GM18861 (cell line): ENCODE data around the gene TNIK.
"Not testable (repeated sequence)": the region's sequence is repeated elsewhere in the genome, so short reads cannot be mapped to it uniquely, and the experiment has no call there.

ENCODE experiments used
- ATAC-seq: cut with Tn5 transposase; IDR thresholded peaks from one replicate; pipeline ENCODE4 v1.9.1; 2021; ENCODE audit not compliant: unreplicated experiment

TNIK gene

GRCh38 chr3:171366738-171367137 lies 93.5 kb downstream of the TNIK start:
- not testable (repeated sequence) for ATAC-seq

DNA sequence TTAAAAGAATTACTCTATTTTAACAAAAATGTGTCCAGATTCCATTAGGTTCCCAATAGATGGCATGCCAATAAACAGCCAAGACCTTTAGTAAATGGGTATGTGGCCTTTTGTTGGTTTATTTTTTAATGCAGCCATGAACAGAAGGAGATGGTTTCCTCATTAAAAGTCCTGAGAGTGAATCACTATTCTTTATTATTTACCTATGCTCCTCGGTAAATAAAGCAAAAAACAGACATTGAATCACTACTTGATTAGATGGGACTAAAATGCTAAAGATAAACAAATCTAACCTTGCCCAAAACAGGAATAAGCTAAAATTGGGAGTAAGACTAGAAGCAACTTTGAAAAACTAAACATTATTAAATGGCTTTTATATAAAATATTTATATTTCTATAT lies 94.2 kb downstream of the TNIK start:
- no peak for ATAC-seq

- ATAC-seq = no peak
Observed at GRCh38 chr3:171365489-171365888, 94.7 kb downstream of the TNIK start.

DNA sequence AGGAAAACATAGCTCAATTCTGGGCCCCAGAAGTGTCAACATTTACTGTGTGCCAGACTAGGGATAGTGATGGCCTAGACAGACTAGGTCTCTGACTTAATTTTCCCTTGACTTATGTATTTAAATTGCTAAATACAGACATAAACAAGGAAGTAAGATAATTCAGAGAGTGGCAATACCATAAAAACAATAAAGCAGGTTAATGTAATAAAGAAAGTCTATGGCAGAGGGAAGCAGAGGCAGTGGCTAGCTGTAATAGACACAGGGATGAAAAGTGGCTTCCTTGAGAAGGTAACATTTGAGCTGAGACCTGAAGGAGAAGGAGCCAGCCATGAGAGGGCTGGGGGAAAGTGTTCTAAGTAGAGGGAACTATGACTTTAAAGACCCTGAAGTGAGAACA lies 95.7 kb downstream of the TNIK start:
- ATAC-seq = no peak

GRCh38 chr3:171363202-171363601 lies 97.0 kb downstream of the TNIK start:
- ATAC-seq = no peak

DNA sequence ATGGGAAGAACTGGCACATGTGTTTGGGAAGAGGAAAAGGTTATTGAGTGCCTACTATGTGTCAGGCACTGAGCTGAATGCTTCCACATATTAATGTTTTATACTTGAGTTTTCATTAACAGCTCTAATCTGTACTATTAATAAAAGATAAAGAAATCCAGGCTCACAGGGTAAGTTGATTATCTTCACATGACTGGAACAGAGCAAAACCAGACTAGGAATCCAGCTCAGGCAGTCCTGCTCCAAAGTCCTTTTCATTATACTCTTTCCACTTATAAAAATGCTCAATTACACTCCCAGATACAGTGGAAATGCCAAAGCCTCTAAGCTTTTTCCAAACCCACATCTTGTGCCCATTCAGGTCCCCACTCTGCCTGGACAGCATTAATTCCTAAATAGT lies 97.6 kb downstream of the TNIK start:
- no peak for ATAC-seq

DNA sequence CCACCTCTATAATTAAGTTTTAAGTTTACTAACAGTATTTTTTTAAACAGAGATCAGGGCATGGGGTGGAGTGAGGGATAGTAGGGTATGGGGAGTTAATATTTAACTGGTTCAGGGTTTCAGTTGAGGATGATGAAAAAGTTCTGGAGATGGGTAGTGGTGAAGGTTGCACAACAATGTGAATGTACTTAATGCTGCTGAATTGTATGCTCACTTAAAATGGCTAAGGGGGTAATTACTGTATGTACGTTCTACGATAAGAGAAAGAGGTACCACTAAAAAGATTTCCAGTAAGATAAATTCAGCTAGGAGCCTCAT lies 101.4 kb downstream of the TNIK start:
- no peak for ATAC-seq

- no peak for ATAC-seq
Observed at GRCh38 chr3:171358181-171358880, 101.9 kb downstream of the TNIK start.

- ATAC-seq = no peak
Observed at GRCh38 chr3:171357721-171358120, 102.5 kb downstream of the TNIK start.

GRCh38 chr3:171356251-171356650 lies 104.0 kb downstream of the TNIK start:
- no peak for ATAC-seq

DNA sequence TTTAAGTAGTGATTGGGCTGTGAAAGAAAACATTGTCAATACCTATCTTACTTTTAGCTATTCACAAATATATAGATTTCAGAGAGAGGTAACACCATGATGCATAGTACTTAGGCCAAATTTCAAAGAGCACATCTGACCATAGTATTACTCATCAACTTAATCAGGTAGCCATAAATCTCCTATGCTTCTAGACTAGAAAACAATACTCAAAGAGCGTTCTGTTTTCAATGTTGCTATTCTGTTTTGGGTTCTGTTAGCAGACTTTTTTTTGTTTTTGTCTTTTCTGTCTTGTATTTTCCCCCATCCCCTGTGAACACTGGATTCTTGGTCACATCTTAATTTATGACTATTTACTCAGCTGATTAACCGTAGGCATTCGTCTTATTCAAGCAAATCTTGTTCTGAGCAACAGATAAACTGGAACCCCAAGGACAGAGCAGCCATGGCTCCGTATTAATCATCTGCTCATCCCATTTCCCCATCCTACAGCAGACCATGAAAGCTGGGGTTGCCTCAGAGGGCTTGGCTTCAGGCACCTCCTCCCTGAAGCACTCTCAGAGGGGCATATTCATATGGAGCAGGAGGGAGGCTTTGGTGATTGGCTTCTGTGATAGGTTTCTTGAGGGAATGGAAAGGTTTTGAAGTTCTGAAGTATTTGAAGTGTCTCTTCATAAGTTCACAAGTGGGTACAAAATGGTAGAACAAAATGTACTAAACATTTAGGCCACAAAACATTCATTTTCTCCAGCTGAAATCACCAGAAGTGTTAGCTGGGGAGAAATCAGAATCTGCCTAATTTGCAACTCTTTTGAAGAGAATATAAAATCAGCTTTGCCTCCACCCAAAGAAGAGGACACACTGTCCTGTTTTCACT lies 105.3 kb downstream of the TNIK start:
- ATAC-seq = no peak

DNA sequence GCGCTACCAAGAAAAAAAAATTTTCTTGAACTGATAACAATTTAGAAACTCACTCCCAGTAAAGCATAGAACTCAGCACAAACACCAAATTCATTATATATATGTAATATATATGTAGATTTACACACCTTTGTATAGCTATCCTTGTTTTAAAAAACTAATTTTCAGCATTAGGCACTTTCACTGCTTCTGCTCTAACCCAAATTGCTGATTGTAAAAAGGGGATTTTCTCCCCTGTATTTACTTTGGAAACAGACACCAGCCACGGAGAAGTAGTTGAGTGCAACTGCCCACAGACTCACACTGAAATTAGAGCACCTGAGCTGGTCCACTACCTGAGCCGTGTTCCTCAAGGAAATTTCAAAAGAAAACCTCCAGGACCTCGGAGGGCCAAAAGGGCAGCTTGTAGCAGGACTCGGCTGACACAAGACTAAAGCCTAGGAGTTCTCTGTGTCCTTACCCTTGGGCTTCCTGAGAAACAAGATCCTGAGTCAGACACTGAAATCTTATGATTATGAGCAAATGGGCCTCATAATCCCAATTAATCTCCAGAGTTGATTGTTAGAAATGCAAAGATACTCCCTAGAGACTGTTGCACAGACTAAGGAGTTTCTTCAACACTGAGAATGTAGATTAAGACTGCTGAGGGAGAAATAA lies 106.0 kb downstream of the TNIK start:
- ATAC-seq = no peak

DNA sequence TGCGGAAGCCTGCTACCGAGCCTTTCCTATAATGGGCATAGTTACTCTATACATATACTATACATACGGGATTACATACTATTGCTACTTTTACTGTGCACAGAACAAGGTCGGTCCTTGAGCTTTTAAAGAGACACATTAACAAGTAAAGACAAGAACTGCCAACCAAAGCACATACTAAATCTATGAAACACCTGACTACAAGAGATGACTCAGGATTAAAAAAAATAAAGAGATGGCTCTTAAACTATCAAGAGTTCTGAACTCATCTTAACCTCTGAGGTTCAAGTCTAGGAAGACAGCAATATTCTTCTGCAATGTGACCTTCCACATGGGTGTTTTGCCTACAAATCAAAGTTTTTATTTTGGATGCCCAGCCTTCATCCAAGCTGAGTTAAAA lies 106.8 kb downstream of the TNIK start:
- no peak for ATAC-seq

DNA sequence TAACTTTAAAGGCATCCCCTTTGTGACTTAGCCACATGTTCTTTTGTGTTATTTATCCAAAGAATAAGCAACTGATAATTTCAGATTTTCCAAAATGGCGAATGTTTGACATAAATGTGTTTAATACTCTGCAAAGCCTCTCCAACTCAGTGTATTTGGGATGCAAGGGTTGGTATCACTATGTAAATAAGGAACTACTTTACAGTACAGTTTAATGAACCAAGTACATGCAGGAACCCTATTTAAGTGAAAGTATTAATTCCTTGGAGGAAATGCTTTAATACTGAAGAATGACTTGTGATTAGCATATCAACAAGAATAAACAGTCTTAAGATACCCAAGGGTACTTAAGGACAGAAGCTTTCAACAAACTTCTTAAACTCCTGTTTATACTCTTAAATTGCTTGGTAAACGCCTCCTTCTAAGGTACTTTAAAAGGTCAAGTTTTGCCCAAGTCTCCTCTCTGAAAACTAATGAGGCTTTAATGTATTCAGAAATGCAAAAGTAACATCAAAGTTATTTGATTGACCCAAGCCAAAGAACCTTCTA lies 107.7 kb downstream of the TNIK start:
- no peak for ATAC-seq

DNA sequence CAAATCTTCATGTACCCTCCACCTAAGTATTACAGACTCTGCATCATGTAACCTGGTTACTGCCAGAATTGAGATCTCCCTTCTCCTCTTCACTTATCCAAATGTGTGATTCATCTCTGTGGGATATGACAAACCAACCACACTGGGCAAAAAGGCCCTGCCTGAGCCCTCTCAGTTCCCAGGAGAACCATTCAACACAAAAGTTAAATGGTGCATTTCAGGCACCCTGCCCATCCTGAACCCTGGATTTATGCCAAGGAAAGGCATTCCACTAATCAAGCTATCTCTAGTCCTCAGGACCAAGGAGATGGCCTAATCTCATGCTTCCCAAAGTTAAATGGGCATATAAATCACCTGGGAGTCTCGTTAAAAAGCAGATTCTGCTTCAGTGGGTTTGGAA lies 108.5 kb downstream of the TNIK start:
- ATAC-seq = no peak

DNA sequence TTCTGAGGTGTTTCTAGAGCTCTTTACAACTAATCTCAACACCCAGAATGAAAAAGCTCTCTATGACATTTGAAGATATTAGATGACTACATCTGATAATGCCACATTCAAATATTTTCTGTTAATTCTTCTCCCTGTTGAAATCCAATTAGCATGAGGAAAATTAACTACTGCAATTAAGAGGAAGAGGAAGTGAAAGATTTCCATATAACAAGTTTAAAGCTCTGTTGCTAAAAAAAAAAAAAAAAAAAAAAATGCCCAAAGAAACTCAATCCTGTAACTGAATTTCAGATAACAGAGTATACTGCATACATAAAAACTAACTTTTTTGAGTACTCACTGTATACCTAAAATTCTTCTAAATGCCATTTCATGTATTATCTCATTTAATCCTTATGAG lies 109.8 kb downstream of the TNIK start:
- ATAC-seq = no peak

GRCh38 chr3:171349392-171349791 lies 110.8 kb downstream of the TNIK start:
- ATAC-seq = no peak

- peak; percentile 8 for ATAC-seq
Observed at GRCh38 chr3:171348121-171348520, 112.1 kb downstream of the TNIK start.

DNA sequence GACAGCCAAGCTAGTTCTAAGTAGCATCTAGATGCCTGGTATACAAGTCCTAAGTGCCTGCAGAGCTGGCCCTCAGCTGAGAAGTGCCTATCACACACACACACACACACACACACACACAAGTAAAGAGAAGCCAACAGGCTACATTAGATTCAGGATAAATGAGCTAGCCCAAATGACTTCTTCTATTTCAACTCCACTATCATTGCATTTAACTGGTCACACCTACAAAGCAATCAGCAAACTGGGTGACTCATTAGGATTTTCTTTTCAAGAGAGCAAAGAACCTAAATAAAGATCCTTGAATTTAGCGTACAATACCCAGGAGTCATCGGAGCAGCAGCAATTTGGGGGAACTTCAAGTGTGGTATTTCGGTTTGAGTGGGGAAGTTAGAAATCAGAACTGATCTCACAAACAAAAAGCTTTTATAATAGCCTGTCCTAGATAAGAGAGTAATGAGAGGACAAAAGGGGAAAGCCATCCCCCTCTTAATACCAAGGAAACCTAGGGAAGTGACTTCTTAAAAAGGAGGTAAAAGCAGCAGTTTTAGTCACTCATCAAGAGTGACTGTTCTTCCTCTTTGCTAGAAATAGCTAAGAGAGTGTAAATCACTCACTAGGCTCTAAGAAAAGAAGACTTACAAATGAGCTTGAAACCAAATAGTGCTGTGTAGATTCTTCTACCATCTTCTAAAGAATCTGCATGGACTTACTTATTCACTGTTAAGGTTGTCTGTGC lies 112.7 kb downstream of the TNIK start:
- ATAC-seq = peak; percentile 76

DNA sequence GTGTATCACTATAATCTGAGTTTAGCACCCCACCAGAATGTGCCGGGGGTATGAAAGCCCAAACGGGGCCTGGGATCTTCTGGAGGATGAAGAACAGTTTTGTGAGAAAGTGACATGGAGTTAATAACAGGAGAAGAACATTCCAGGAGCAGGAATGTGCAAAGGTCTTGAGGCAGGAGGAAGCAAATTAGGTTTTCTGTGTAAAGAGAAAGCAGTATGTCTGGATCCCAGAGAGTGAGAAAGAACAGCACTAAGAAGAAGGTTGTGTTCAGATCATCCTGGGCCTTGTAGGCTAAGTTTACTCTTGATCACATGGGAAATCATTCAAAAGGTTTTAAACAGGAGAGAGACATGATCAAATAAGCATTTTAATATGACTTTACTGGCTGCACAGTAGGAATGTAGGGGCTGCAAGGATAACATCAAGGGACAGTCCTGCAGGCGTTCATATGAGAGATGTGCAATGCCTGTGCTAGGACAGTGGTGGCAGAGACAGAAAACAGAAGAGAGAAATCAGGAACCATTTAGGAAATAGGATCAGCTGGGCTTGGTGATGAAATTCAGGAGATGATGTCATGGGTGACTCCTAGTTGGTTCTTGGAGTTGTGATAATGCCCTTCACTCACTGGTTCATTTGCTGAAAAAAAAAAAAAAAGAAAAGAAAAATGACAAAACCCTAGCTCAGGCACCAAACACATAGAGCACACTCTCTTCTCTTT lies 113.5 kb downstream of the TNIK start:
- no peak for ATAC-seq
